SK-N-SH (cell line): ENCODE data around the gene HSFX4.

Experiments used
- CHD2 ChIP-seq: fragments of 150-350 bp; IDR thresholded peaks from 2 replicates; pipeline ENCODE4 v1.6.1; 2018; ENCODE audit warnings: low read length; ENCODE audit not compliant: partially characterized antibody
- CTCF ChIP-seq: fragments of 200-600 bp; sonication (generic); IDR thresholded peaks from 2 replicates; pipeline ENCODE4 v1.6.1; 2017; ENCODE audit warnings: antibody characterized with exemption, mild to moderate bottlenecking, moderate library complexity
- EP300 ChIP-seq, 2 experiments: IDR thresholded peaks; 2 replicates each; pipeline versions ENCODE4 v1.4.0 to v1.6.1; 2012; ENCODE audit warnings: borderline replicate concordance in 1 of 2, low read depth in 1 of 2, low read length in 1 of 2
- JUND ChIP-seq: IDR thresholded peaks from 2 replicates; pipeline ENCODE4 v1.4.0; 2012
- MAX ChIP-seq: IDR thresholded peaks from 2 replicates; pipeline ENCODE4 v1.4.0; 2012; ENCODE audit warnings: low read depth
- NFIC ChIP-seq: IDR thresholded peaks from 2 replicates; pipeline ENCODE4 v1.4.0; 2012; ENCODE audit warnings: borderline replicate concordance
- NRF1 ChIP-seq: IDR thresholded peaks from 2 replicates; pipeline ENCODE4 v1.6.1; 2012; ENCODE audit warnings: low read depth, mild to moderate bottlenecking, low read length
- POLR2AphosphoS5 ChIP-seq: IDR thresholded peaks from 2 replicates; pipeline ENCODE4 v1.6.1; 2012; ENCODE audit warnings: low read depth, low read length
- RCOR1 ChIP-seq: fragments of 150-350 bp; IDR thresholded peaks from 2 replicates; pipeline ENCODE4 v1.6.1; 2017; ENCODE audit warnings: antibody characterized with exemption, low read length
- RFX5 ChIP-seq: IDR thresholded peaks from 2 replicates; pipeline ENCODE4 v1.6.1; 2012; ENCODE audit warnings: mild to moderate bottlenecking, improper control_type of control experiment, low read length
- SIN3A ChIP-seq: IDR thresholded peaks from 2 replicates; pipeline ENCODE4 v1.6.1; 2012; ENCODE audit warnings: low read depth, mild to moderate bottlenecking, low read length, moderate library complexity, borderline replicate concordance
- YY1 ChIP-seq: IDR thresholded peaks from 2 replicates; pipeline ENCODE4 v1.4.0; 2012; ENCODE audit warnings: low read depth, mild to moderate bottlenecking
- ZBTB33 ChIP-seq: IDR thresholded peaks from 2 replicates; pipeline ENCODE4 v1.4.0; 2012; ENCODE audit warnings: low read depth, borderline replicate concordance

- TF ChIP-seq RFX5: no peak
- no peak for TF ChIP-seq CTCF
- no peak for TF ChIP-seq NFIC
- TF ChIP-seq NRF1: no peak
- no peak for TF ChIP-seq CHD2
- TF ChIP-seq YY1: no peak
- no peak for TF ChIP-seq MAX
- no peak for TF ChIP-seq JUND
- no peak for TF ChIP-seq EP300 (IDR thresholded peaks at IDR 0.05; ENCODE audit: borderline replicate concordance in 1 of 2, low read depth in 1 of 2, low read length in 1 of 2)
- TF ChIP-seq POLR2AphosphoS5: 0 out of 2 replicates have a peak, but pooled peaks have one; percentile 6
- no peak for TF ChIP-seq ZBTB33
- TF ChIP-seq SIN3A: no peak
- no peak for TF ChIP-seq RCOR1
These were observed 10.2 kb downstream of the HSFX4 start for GRCh38 chrX:149939655-149939904.
